NCI-H128 (cell line): ENCODE data around the gene GPR137B.
"Not testable (repeated sequence)": the region's sequence is repeated elsewhere in the genome, so short reads cannot be mapped to it uniquely, and the experiment has no call there.

ENCODE experiments used
- DNase-seq: peaks from one replicate; lab custom pipeline; 2025; ENCODE audit not compliant: unreplicated experiment; lab: John Stamatoyannopoulos, UW

Gene GPR137B

DNA sequence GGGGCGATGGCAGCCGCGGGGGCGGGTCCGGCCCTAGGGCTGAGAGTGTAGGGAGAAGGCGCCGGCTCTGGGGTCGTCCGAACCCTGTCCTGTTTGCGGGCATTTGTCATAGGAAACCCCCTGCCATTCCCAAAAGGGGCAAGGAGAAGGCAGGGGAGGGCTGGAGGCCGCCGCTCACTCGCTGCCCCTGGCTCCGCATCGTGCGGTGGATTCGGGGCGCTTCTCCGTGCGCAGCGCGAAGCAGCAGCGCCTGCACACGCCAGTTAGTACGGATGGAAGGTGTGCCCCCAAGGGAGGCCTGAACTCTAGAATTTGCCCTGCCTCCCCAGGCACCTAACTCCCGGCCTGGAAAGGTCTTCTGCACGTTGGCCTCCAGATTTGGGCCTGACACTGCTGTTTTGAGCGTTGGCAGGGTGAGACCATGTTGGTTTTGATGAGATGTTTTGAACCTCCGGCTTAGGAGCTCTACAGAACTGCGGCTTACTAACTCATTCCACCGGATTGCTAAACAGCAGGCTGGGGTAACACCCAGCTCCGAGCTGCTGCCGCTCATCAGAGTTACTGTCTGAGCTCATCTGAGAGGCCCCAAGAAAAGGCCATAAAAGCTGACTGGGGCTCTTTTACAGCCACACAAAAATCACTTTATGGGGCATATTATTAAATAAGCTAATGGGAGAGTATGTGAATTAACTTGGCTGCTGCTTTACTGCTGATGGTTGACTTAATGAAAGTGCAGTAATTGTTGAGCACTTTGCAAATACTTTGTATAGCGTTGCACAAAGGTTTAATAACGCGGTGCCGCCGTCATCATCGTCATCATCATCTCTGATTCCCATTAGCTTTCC lies 987 bp downstream of the GPR137B start:
- DNase-seq, result no peak

DNA sequence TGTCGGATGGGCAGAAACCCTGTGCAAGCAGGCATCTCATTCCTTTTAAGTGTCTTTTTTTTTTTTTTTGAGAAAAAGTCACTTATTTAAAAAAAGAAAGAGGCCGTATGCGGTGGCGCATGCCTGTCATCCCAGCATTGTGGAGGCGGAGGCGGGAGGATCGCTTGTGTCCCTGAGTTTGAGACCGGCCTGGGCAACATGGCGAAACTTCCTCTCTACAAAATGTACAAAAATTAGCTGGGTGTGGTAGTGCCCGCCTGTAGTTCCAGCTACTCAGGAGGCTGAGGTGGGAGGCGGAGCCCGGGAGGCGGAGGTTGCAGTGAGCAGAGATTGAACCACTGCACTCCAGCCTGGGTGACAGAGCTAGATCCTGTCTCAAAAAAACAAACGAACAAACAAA lies 1.7 kb downstream of the GPR137B start:
- no peak for DNase-seq

DNA sequence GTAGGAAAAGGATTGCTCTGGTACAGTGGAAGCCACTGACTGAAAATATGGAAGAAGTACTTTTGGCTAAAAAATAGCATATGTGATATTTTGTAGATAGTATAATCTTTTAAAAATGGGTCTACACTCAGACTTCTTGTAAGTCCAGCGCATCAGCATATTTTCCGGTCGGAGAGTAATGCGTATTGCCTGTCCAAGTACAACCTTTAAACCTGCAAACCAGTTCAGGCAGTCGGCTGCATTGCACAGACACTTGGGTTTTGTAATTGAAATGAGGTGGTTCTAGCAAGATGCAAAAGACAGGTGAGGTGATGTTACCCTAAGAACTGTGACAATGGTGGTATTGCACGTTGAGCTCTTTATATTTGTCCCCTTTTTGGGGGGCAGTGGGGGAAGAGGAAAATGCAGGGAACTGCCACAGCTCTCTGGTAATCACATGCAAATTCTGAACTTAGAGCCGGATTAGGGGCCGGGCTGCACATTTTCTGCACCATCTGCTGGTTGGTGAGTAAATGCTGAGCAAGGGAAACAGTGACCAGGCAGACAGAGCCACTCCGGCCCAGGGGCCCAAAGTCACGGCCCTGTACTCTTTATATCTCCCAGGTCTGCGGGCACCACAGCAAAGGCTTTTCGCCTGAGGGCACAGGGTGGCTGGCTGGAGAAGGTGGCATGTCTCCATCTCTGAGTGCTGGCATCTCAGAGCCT lies 2.3 kb downstream of the GPR137B start:
- DNase-seq, result no peak

DNA sequence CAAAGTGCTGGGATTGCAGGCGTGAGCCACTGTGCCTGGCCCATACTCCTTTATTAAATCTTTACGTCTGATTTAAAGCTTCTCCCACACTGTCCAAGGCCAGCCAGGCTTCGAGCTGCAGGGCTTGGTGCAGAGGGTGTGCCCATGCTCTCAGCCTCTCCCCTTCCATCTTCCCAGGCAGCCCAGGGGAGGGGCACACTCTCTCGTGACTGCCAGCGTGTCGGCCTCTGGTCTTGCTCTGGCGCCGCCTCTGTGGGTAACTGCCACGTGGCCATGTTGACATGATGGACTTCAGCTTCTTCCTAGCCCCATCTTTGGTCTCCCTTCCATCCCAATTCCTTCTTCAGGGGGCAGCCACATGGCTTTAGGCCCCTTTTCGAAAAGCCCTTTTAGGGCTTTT lies 4.7 kb downstream of the GPR137B start:
- DNase-seq, result no peak

DNA sequence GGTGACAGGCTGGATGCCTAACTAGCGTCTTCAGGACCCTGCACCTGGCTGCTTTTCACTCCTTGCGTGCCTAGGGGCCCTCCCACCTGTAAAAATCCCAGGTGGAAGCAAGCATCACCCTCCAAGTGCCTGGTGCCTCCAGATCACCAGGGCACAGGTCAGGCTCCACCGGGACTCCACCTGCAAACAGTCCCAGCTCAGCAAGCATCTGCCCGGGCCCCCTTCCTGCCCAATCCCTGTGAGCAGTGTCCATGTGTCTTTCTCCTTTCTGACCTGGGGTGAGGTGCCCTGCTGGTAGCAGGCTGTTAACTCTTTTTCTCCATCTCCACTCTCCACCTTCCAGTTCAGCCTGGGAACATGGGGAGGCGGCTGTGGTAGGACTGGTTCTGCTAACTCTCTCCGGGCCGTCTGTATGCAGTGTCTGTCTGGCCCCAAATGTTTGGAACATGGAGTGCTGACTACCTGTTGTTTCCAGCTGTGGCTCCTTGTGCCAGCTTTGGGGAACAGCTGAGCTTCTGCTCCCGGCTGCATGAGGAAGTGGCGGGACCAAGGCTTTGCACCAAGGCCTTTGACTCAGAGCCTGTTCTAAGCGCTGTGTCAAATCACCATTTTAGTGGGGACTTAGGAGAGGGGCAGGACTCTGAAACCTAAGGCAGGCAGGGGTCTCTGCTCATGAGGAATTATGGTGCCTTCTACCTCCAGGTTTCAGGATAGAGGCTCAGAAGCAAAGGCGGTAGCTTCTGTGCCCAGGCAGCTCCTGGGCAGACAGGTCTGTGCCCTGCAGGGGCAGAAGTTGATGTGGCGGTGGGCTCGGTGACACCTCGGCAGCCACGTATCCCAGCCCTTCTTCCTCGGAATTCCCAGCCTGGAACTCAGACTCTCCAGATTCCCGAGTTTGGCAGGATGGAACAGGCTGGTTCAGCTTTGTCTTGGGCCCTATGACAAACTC lies 5.5 kb downstream of the GPR137B start:
- DNase-seq, result no peak

DNA sequence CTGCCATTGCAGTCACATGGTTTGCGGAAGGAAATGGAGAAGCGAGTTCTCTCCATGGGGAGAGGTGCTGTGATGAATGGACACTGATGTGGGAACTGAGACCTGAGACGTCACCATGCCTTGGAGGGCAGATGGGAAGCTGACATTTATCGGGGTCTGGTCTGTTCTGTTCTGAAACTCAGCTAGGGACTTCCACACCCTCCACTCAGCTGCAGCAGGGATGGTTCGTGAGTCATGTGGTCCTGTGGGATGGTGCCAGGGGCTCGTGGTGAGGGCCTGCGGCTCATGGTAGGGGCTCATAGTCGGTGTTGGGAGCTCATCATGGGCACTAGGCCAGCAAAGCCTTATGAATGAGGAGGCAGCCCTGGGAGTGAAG lies 6.1 kb downstream of the GPR137B start:
- DNase-seq, result no peak

DNA sequence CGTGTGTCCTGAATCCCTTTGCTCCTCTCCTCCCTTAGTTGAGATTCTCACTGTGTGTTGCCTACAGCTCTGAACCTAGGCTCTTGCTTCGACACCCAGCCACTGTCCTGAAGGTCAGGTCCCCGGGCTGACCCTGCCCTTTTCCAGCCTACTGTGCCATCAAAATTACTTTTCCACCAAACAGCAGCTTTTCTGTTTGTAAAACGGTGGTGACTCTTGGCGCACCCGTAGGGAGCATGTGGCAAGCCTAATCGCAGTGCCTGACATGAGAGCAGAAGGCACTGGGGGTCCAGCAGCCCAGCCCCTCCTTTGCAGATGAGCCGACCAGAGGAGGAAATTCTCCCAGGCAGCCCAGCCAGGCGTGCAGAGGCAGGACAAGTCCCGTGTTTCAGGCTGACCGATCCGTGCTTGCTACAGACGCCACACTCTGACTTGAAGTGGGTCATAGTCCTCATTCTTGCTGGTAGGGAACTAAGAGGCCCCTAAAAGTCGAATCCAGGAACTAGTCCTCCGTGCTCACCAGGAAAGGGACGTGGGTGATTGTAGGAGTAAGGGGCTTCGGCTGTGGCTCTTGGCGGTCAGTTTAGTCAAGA lies 6.8 kb downstream of the GPR137B start:
- no peak for DNase-seq

DNA sequence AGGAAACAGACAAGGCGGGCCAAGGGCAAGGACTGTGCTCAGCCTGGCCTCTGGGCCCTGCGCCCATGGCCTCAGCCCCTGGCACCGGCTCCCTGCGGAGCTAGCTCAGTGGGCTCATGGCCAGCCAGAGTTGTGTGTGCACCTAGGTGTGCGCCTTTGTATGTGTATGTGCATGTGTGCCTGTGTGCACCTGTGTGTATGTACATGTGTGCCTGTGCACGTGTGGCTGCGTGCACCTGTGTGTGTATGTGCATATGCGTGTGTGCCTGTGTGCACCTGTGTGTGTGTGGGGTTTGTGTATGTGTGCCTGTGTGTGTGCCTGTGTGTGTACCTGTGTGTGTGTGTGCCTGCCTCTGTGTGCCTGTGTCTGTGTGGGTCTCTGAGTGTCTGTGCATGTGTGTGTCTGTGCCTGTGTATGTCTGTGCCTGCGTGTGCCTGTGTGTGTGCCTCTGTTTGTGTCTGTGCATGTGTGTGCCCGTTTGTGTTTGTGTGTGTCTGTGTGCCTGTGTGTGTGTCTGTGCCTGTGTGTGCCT lies 7.4 kb downstream of the GPR137B start:
- DNase-seq, result no peak

DNA sequence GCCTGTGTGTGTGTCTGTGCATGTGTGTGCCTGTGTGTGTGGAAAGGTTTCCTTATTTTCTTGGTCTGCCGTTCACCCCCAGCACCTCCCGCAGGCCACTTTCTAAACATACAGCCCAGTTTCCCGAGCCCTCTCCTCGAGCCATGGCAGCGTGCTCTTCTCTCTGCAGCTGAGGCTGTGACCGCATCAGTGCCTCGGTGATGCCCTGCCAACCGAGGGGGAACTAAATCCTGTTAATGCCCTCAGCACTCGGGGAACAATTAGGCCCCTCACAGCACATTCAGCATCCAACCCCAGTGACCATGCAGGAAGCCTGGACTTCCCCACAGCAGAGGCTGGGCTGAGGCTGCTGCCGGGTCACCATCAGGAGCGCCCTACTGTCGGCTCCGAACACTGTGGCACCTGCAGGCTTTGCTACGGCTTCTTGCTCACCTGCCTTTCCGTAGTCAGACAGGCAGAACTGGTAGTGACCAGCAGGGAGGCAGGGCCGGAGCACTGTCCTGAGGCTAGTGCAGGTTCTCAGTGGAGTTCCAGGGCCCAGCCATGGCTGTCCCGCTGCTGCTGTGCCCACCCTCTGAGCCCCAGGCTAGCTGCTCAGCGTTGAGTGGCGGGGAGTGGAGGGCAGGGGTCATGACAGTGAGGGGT lies 8.1 kb downstream of the GPR137B start:
- DNase-seq, result no peak

DNA sequence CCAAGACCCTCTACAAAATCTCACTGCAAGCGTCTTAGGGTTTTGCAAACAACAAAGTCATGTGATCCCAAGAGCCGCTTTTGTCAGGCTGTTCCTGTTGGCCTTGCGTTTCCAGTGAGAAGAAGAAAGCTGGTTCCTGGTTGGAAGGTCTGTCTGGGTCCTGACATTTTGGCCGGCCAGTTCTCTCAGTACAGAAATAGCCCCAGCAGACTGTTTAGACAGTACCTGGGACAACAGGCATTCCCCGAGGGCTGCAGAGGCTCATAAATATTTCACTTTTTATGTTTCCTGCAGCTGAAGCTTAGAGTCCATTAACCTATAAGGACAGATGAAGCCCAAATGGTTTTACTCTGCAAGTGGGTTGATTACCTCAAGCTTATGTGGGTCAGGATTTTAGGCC lies 8.6 kb downstream of the GPR137B start:
- no peak for DNase-seq

DNA sequence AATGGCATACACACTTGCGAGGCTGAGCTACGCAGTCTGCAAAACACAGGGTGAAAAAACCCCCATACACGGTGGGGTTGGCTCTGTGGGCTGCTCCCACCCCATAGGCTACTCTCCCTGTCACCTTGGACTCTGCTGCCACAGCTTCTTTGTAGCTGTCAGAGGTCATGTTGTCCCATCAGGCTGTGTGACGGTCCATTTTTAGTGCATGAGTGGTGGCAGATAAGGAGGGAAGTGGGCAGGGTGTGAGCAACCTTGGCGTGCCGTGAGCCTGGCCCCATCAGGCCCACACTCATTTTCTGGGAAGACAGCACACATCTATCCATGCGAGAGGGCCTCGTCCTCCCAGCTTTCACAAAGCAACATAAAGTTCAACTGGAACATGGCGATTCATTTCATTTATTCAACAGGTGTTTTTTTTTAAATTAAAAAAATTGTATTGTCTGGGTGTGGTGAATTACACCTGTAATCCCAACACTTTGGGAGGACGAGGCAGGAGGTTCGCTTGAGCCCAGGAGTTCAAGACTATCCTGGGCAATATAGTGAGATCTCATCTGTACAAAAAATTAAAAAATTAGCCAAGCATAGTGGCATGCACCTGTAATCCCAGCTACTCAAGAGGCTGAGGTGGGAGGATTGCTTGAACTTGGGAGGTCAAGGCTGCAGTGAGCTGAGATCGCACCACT lies 9.5 kb downstream of the GPR137B start:
- no peak for DNase-seq

DNA sequence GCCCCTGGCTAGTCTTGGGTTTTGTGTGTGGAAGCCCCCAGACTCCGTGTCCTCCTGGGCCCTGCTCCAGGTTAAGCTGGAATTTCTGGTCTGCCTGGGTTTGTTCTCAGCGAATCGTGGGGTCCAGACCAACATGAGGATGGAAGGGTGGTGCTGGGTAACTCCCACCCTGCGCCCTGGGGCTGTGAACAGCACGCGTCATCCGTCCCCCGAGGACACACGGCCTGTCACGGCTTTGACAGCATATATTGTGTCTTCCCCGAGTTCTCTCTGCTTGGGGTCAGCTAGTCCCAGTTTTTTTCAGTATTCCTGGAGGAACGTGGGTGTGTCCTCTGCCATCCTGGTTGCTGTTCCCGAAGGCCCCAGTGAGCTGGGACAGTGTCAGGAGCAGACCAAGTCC lies 11.8 kb downstream of the GPR137B start:
- no peak for DNase-seq

DNA sequence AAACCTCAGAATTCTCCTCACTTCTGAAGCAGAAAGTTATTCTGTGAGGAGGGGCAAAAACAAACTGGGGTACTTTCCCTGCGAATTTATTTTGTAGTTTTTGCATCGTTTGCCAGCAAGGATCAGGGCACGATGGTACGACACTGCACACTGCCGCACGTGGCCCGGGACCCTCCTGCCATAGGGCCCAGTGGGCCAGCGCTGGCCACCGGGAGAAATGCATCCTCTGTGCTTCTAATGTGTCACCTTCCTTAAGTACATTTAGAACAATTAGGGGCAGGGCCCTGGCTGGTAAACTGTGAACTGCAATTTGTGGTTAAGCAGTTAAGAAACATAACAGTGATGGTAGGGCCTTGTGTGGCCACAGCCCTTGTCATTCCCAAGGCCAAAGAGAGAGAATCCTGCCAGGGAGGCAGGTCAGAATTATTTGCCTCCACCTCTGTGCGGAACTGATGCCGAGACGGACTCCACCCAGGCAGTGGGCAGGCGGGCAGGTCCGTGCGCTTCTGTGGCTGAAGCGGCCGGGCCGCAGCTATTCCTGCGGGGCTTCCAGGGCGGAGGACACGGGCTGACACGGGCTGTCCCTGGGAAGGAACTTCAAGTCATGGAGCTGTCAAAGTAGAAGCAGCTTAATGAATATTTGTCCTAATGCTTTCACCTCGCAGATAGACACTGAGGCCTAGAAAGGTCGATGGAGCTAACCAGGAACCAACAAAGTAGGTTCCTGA lies 12.5 kb downstream of the GPR137B start:
- no peak for DNase-seq

DNA sequence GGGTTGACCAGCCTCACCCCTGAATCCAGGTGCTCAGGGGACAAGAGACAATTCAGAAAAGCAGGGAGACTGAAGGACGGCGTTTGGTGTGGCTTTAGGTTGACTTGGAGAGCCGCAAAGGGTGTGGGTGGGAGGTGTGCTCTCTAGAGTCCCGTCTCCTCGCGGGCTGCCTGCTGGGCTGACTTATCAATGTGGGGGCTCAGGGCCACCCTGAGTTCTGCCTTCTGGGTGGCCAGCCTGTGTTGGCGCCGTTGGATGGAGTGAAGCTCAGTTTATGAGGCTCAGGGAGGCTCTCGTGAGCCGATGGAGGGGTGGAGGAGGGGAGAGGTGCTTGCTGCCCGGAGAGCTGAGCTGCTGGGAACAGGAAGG lies 13.0 kb downstream of the GPR137B start:
- DNase-seq, result no peak

DNA sequence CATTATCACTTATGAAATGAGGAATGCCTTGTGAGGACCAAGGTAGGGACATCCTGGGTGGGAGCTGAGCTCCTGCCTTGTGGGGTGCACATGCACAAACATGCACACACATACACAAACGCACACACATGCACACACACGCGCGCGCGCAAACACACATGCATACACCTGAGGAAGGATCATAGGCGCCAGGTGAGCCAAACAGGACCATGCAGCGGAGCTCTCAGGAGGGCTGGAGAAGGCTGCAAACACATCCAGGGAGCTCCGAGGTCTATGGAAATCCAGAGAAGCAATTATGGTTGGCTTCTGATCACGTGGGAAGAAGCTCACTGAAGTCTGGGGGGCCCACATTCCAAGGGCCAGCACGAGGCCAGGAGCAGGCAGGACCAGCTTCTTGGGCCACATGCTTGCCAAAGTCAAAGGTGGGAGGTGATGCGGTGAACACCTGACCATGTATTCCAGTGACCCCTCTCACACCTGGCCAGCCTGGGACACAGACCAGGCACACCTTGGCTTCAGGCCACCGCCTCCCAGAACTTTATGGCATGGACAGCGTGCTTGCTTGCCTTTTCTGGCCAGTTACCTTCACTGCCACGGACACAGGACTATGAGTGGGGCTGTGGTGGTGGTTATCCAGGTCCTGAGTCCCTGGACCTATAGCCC lies 13.6 kb downstream of the GPR137B start:
- no peak for DNase-seq

DNA sequence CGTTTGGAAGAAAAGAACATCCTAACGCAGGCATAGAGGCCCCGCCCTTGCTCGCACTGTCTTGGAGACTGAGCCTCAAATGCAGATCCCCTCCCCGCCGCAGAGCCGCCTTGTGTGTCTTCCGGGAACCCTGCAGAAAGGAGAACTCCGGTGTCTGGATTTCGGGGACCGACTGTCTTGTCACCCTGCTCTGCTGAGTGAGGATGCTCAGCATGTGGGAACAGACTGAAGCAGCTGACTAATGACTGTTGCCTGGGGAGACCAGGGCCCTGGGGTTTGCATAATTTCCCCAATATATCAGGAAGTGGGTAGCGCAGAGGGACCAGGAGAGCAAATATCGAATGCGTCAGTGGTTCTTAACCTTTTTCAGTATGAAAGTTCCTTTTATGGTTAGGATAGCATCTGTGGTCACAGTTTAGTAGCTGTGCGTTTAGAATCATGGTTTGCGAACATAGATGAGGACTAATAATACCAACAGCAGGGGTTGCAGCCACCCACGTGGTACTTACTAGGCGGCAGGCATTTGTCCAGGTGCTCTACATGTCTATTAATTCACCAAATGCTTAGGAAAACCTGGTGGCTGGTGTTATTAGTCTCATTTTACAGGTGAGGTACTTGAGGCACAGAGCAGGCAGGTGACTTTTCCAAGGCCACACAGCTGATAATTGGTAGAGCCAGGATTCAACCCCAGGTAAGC lies 14.3 kb downstream of the GPR137B start:
- DNase-seq, result no peak

DNA sequence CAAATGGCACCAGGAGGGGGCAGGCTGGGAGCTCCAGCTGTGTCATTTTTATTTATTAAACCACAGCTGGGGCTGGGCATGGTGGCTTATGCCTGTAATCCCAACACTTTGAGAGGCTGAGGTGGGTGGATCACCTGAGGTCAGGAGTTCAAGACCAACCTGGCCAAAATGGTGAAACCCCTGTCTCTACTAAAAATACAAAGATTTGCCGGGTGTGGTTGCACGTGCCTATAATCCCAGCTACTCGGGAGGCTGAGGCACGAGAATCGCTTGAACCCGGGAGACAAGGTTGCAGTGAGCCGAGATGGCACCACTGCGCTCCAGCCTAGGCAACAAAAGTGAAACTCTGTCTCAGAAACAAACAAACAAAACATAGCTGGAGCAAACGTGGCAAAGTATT lies 15.7 kb downstream of the GPR137B start:
- DNase-seq, result not testable (repeated sequence)

DNA sequence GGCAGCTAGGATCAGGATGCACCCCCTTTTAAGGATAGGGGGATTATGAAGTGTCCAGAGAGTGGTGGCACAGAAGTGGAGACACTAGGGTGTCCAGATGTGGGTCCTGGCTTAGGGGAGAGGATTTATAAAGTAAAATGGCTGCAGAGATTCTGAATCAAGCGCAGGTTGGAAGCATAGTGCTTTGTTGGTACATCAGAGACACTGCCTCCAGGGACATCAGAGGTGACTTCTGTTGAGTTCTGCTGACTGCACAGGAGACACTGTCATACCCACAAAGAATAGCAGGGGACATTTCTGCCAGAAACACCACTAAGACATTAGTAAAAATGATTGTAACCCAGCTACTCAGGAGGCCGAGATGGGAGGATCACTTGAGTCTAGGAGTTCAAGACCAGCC lies 16.4 kb downstream of the GPR137B start:
- no peak for DNase-seq
